ENCODE results near the gene BUB1B.

BUB1B gene

GRCh38 chr15:40217166-40217824 is 56.4 kb downstream of the BUB1B start:
- no peaks in the 10 kb centered on the region for H3K79me2 ChIP-seq (ENCODE audit: low read length)
- H3K27me3 ChIP-seq (ENCODE audit: low read depth, low read length) = no peaks in the 10 kb centered on the region
- peaks cover 61% of the 10 kb centered on the region for H3K36me3 ChIP-seq (replicated peaks; ENCODE audit: low read depth, low read length)
- H3K4me2 ChIP-seq (ENCODE audit: low read length) = no peak overlapping the region
- H3K4me1 ChIP-seq (ENCODE audit: low read length) = no peaks in the 10 kb centered on the region
- no peaks in the 10 kb centered on the region for H4K20me1 ChIP-seq (ENCODE audit: insufficient read depth, low read length)
- no peak overlapping the region for H3K27ac ChIP-seq (ENCODE audit: low read length)
- no peak overlapping the region for H2AFZ ChIP-seq (ENCODE audit: low read depth, low read length)
- no peak overlapping the region for H3K9ac ChIP-seq (ENCODE audit: low read length)
- no peaks in the 10 kb centered on the region for H3K9me3 ChIP-seq (ENCODE audit: insufficient read depth, low read length)
- TF ChIP-seq EZH2phosphoT487 (IDR thresholded peaks at IDR 0.05; ENCODE audit: low read depth) (no peak), CTCF (IDR thresholded peaks at IDR 0.05; ENCODE audit: low read depth, low read length) (peak; percentile 77)
- H3K4me3 ChIP-seq (ENCODE audit: low read length) = no peak overlapping the region

GRCh38 chr15:40219801-40220200 is 58.9 kb downstream of the BUB1B start:
- Histone ChIP-seq H4K20me1 (ENCODE audit: insufficient read depth, low read length) (no peaks in the 10 kb centered on the region), H3K27ac (ENCODE audit: low read length) (no peak overlapping the region), H3K9ac (ENCODE audit: low read length) (no peak overlapping the region), H2AFZ (ENCODE audit: low read depth, low read length) (no peak overlapping the region), H3K9me3 (ENCODE audit: insufficient read depth, low read length) (no peaks in the 10 kb centered on the region), H3K36me3 (replicated peaks; ENCODE audit: low read depth, low read length) (peaks cover 61% of the 10 kb centered on the region), H3K27me3 (ENCODE audit: low read depth, low read length) (no peaks in the 10 kb centered on the region), H3K4me2 (ENCODE audit: low read length) (no peak overlapping the region), H3K4me1 (ENCODE audit: low read length) (no peaks in the 10 kb centered on the region), H3K79me2 (ENCODE audit: low read length) (no peaks in the 10 kb centered on the region), H3K4me3 (ENCODE audit: low read length) (no peak overlapping the region)
- TF ChIP-seq CTCF (IDR thresholded peaks at IDR 0.05; ENCODE audit: low read depth, low read length) (no peak), EZH2phosphoT487 (IDR thresholded peaks at IDR 0.05; ENCODE audit: low read depth) (no peak)

GRCh38 chr15:40222131-40222530 is 61.3 kb downstream of the BUB1B start:
- TF ChIP-seq EZH2phosphoT487 (IDR thresholded peaks at IDR 0.05; ENCODE audit: low read depth) (no peak), CTCF (IDR thresholded peaks at IDR 0.05; ENCODE audit: low read depth, low read length) (no peak)
- no peak overlapping the region for H3K4me3 ChIP-seq (ENCODE audit: low read length)
- no peaks in the 10 kb centered on the region for H3K79me2 ChIP-seq (ENCODE audit: low read length)
- no peak overlapping the region for H3K4me2 ChIP-seq (ENCODE audit: low read length)
- H3K36me3 ChIP-seq (replicated peaks; ENCODE audit: low read depth, low read length) = peaks cover 68% of the 10 kb centered on the region
- H3K27me3 ChIP-seq (ENCODE audit: low read depth, low read length) = no peaks in the 10 kb centered on the region
- no peak overlapping the region for H3K9ac ChIP-seq (ENCODE audit: low read length)
- H3K9me3 ChIP-seq (ENCODE audit: insufficient read depth, low read length) = no peaks in the 10 kb centered on the region
- H2AFZ ChIP-seq (ENCODE audit: low read depth, low read length) = no peak overlapping the region
- H3K4me1 ChIP-seq (ENCODE audit: low read length) = peaks cover 5% of the 10 kb centered on the region
- H4K20me1 ChIP-seq (ENCODE audit: insufficient read depth, low read length) = peaks cover 4% of the 10 kb centered on the region; the same call in 1 of the 2 replicates
- no peak overlapping the region for H3K27ac ChIP-seq (ENCODE audit: low read length)

GRCh38 chr15:40226736-40227135 is 65.9 kb downstream of the BUB1B start:
- peaks cover 5% of the 10 kb centered on the region for H3K4me1 ChIP-seq (ENCODE audit: low read length)
- no peak overlapping the region for H3K4me3 ChIP-seq (ENCODE audit: low read length)
- H3K27me3 ChIP-seq (ENCODE audit: low read depth, low read length) = no peaks in the 10 kb centered on the region
- H3K9me3 ChIP-seq (ENCODE audit: insufficient read depth, low read length) = no peaks in the 10 kb centered on the region
- H3K27ac ChIP-seq (ENCODE audit: low read length) = no peak overlapping the region
- no peaks in the 10 kb centered on the region for H3K79me2 ChIP-seq (ENCODE audit: low read length)
- peaks cover 4% of the 10 kb centered on the region; the same call in 1 of the 2 replicates for H4K20me1 ChIP-seq (ENCODE audit: insufficient read depth, low read length)
- TF ChIP-seq CTCF (IDR thresholded peaks at IDR 0.05; ENCODE audit: low read depth, low read length) = no peak
- no peak for TF ChIP-seq EZH2phosphoT487 (IDR thresholded peaks at IDR 0.05; ENCODE audit: low read depth)
- peaks cover 70% of the 10 kb centered on the region for H3K36me3 ChIP-seq (replicated peaks; ENCODE audit: low read depth, low read length)
- no peak overlapping the region for H2AFZ ChIP-seq (ENCODE audit: low read depth, low read length)
- no peak overlapping the region for H3K4me2 ChIP-seq (ENCODE audit: low read length)
- no peak overlapping the region for H3K9ac ChIP-seq (ENCODE audit: low read length)
